K562 (cell line): ENCODE results near the gene PRRT2. TPM values are rescaled to one million over a fixed set of nuclear protein-coding genes. Genes with fewer than 3 reads are reported as not detected.

Experiments used
- BRD4 ChIP-seq: fragments of 200-600 bp; sonication (generic); IDR thresholded peaks from 2 replicates; pipeline ENCODE4 v1.6.1; 2017; ENCODE audit warnings: inconsistent platforms
- BRF1 ChIP-seq: IDR thresholded peaks from 3 replicates; pipeline ENCODE4 v1.6.1; 2011; ENCODE audit warnings: borderline replicate concordance, mild to moderate bottlenecking; ENCODE audit not compliant: insufficient read length; ENCODE audit errors: extremely low read depth
- CEBPB ChIP-seq: fragments of 450-650 bp; IDR thresholded peaks from 2 replicates; pipeline ENCODE4 v1.6.1; 2016; ENCODE audit warnings: missing genetic modification characterization, missing compliant biosample characterization
- FOXA3 ChIP-seq, 2 experiments: fragments of 450-650 bp in 1 of 2; sonication (generic) in 1 of 2; formaldehyde crosslinking; IDR thresholded peaks in 1 of 2; conservative IDR thresholded peaks in 1 of 2; 2 replicates each; pipeline versions ENCODE4 v1.4.0 to v1.8.0; 2020 to 2022; ENCODE audit warnings: mild to moderate bottlenecking in 2 of 2, missing genetic modification reagents in 1 of 2
- GABPB1 ChIP-seq: sonication (generic); formaldehyde crosslinking; IDR thresholded peaks from 2 replicates; pipeline ENCODE4 v1.8.0; 2022; ENCODE audit warnings: mild to moderate bottlenecking, missing genetic modification reagents
- HDAC8 ChIP-seq: fragments of 450-650 bp; IDR thresholded peaks from 2 replicates; pipeline ENCODE4 v1.6.1; 2016; ENCODE audit warnings: mild to moderate bottlenecking, missing genetic modification characterization, moderate library complexity, missing compliant biosample characterization
- KDM1A ChIP-seq, 2 experiments: fragments of 450-650 bp; IDR thresholded peaks; 2 replicates each; pipeline ENCODE4 v1.6.1; 2016; ENCODE audit warnings: mild to moderate bottlenecking in 2 of 2
- MEF2A ChIP-seq: IDR thresholded peaks from 2 replicates; pipeline ENCODE4 v1.6.1; 2011; ENCODE audit warnings: low read depth, mild to moderate bottlenecking, low read length, moderate library complexity; ENCODE audit not compliant: control insufficient read depth
- NCOA2 ChIP-seq, 2 experiments: fragments of 450-650 bp; IDR thresholded peaks; 2 replicates each; pipeline ENCODE4 v1.6.1; 2018; ENCODE audit warnings: mild to moderate bottlenecking in 2 of 2, moderate library complexity in 1 of 2; ENCODE audit not compliant: partially characterized antibody in 2 of 2
- NR3C1 ChIP-seq: sonication (generic); formaldehyde crosslinking; IDR thresholded peaks from 2 replicates; pipeline ENCODE4 v1.8.1; 2022; ENCODE audit warnings: missing genetic modification reagents
- RERE ChIP-seq: sonication (generic); formaldehyde crosslinking; IDR thresholded peaks from 2 replicates; pipeline ENCODE4 v1.8.0; 2023; ENCODE audit warnings: missing genetic modification reagents, mild to moderate bottlenecking, borderline replicate concordance
- RFX5 ChIP-seq: IDR thresholded peaks from 2 replicates; pipeline ENCODE4 v1.6.1; 2011; ENCODE audit warnings: low read depth, mild to moderate bottlenecking, improper control_type of control experiment, low read length
- SUPT5H ChIP-seq: fragments of 450-650 bp; IDR thresholded peaks from 2 replicates; pipeline ENCODE4 v1.6.1; 2016
- ZNF146 ChIP-seq: IDR thresholded peaks from one replicate; pipeline ENCODE4 v1.6.1; 2018; ENCODE audit warnings: missing compliant biosample characterization; ENCODE audit not compliant: unreplicated experiment
- ZNF175 ChIP-seq: fragments of 200-800 bp; sonication (Bioruptor generic); IDR thresholded peaks from 2 replicates; pipeline ENCODE4 v1.6.1; 2016; ENCODE audit warnings: low read depth, mild to moderate bottlenecking, missing genetic modification characterization, missing compliant biosample characterization
- ZNF224 ChIP-seq: sonication (generic); formaldehyde crosslinking; IDR thresholded peaks from 2 replicates; pipeline ENCODE4 v1.8.0; 2022; ENCODE audit warnings: mild to moderate bottlenecking, missing genetic modification reagents
- ZNF311 ChIP-seq: fragments of 250-450 bp; sonication (Bioruptor Pico); IDR thresholded peaks from 2 replicates; pipeline ENCODE4 v1.4.0; 2020; ENCODE audit warnings: mild to moderate bottlenecking, moderate library complexity
- ZNF695 ChIP-seq: fragments of 450-650 bp; formaldehyde crosslinking; IDR thresholded peaks from 2 replicates; pipeline ENCODE4 v1.4.0; 2020; ENCODE audit warnings: mild to moderate bottlenecking, moderate library complexity
- ZNF778 ChIP-seq: fragments of 450-650 bp; formaldehyde crosslinking; IDR thresholded peaks from 2 replicates; pipeline ENCODE4 v1.4.0; 2020; ENCODE audit warnings: mild to moderate bottlenecking, moderate library complexity
- polyA plus RNA-seq, 8 experiments: library from polyadenylated mRNA; depleted of rRNA in 4 of 8; stranded (reverse) in 5 of 8; unstranded in 3 of 8; fragments of >200 nt; fragmentation: Nextera tagmentation in 2 of 8; fragmentation: Illumina TruSeq in 1 of 8; extraction: Ambion mirVana in 2 of 8; extraction: Trizol in 1 of 8; gene quantifications; 2 replicates each; pipeline versions ENCODE4 v1.2.1 to v1.2.3, GENCODE V29; 2011 to 2014; ENCODE audit warnings: inconsistent platforms in 1 of 8, missing spikeins in 1 of 8
- total RNA-seq, 7 experiments: library from RNA; depleted of rRNA in 6 of 7; stranded (reverse); fragments of >200 nt in 6 of 7; fragmentation: Illumina TruSeq in 2 of 7; extraction: Trizol in 2 of 7; gene quantifications; 2 replicates each; pipeline versions ENCODE4 v1.2.1 to v1.2.3, GENCODE V29; 2011 to 2021; ENCODE audit warnings: low replicate concordance in 1 of 7
- TF ChIP-seq, protein P1 (sequence below): sonication (generic); formaldehyde crosslinking; IDR thresholded peaks from 2 replicates; pipeline ENCODE4 v1.9.0; 2022; ENCODE audit warnings: mild to moderate bottlenecking, missing genetic modification reagents
- TF ChIP-seq, protein P2 (sequence below): fragments of 450-650 bp; IDR thresholded peaks from 2 replicates; pipeline ENCODE4 v1.6.1; 2014; ENCODE audit warnings: low read depth, mild to moderate bottlenecking, moderate library complexity, borderline replicate concordance

Gene PRRT2
- total and polyA plus RNA-seq, 9 of the 15 experiments (the other 6 are each of a cell fraction or from before 2014, with no cell fraction given), result 0.11 to 1.0 (median 0.42) TPM; not detected in 2

DNA sequence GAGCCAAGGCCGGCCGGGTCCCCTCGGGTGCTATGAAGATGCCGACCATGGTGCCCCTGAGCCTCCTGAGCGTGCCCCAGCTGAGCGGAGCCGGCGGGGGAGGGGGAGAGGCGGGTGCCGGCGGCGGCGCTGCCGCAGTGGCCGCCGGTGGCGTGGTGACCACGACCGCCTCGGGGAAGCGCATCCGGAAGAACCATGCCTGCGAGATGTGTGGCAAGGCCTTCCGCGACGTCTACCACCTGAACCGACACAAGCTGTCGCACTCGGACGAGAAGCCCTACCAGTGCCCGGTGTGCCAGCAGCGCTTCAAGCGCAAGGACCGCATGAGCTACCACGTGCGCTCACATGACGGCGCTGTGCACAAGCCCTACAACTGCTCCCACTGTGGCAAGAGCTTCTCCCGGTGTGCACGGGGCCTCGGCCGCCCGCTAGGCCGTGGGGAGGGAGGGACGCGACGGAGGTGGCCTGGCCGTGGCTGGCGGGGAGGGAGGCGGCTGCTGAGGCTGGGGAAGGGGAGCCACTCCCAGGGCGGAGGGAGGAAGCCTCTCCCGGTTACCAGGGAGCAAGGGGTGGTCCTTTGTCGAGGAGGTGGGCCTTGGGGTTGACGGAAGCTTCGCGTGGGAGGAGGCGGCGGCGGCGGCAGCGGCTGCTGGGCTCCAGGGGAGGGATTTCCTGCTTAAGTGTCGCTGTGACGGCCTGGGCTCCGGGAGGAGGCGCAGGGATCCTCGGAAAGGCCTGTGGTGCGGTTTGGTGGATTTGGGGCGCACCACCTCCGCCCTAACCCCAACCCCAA is 4.4 kb upstream of the PRRT2 start (continued):
- peak; percentile 82; the same call in 1 of the 2 replicates for TF ChIP-seq ZNF175
- peak; percentile 87; the same call in 1 of the 2 replicates for TF ChIP-seq NR3C1 (CRISPR knock-in tag)
- no peak for TF ChIP-seq BRF1
- TF ChIP-seq CEBPB (tag), result peak; percentile 11; the same call in 1 of the 2 replicates
- no peak for TF ChIP-seq ZNF311 (CRISPR knock-in tag)
- no peak for TF ChIP-seq ZNF146 (CRISPR knock-in tag)
- no peak for TF ChIP-seq ZNF695 (CRISPR knock-in tag)
- no peak for TF ChIP-seq ZNF778 (CRISPR knock-in tag)
- TF ChIP-seq FOXA3 (CRISPR knock-in tag; conservative IDR thresholded peaks at IDR 0.05 in 1 of 2, IDR thresholded peaks at IDR 0.05 in 1 of 2), result peak in 1 of 2 experiments; percentile 12; a peak in 2 of 4 replicates
- no peak for TF ChIP-seq BRD4
- TF ChIP-seq, protein P1, sequence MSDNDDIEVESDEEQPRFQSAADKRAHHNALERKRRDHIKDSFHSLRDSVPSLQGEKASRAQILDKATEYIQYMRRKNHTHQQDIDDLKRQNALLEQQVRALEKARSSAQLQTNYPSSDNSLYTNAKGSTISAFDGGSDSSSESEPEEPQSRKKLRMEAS (CRISPR knock-in tag), result peak; percentile 99
- peak; percentile 82 for TF ChIP-seq SUPT5H
- TF ChIP-seq HDAC8 (tag), result peak; percentile 75; the same call in 1 of the 2 replicates
- TF ChIP-seq RFX5, result no peak
- 0 out of 2 replicates have a peak, but pooled peaks have one; percentile 73 for TF ChIP-seq ZNF224 (CRISPR knock-in tag)
- TF ChIP-seq, protein P2, sequence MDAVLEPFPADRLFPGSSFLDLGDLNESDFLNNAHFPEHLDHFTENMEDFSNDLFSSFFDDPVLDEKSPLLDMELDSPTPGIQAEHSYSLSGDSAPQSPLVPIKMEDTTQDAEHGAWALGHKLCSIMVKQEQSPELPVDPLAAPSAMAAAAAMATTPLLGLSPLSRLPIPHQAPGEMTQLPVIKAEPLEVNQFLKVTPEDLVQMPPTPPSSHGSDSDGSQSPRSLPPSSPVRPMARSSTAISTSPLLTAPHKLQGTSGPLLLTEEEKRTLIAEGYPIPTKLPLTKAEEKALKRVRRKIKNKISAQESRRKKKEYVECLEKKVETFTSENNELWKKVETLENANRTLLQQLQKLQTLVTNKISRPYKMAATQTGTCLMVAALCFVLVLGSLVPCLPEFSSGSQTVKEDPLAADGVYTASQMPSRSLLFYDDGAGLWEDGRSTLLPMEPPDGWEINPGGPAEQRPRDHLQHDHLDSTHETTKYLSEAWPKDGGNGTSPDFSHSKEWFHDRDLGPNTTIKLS, result 0 out of 2 replicates have a peak, but pooled peaks have one; percentile 56
- TF ChIP-seq GABPB1 (CRISPR knock-in tag), result peak; percentile 86
- no peak for TF ChIP-seq NCOA2 (IDR thresholded peaks at IDR 0.05; ENCODE audit: partially characterized antibody in 2 of 2)
- TF ChIP-seq MEF2A, result no peak
- peak in 1 of 2 experiments; percentile 97; a peak in 2 of 4 replicates for TF ChIP-seq KDM1A (IDR thresholded peaks at IDR 0.05)
- TF ChIP-seq RERE, result no peak
